ENCODE data around the gene RYR1. TPM values are rescaled to one million over a fixed set of nuclear protein-coding genes. Genes with fewer than 3 reads are reported as not detected.
A peak's percentile ranks its signal among the peaks of the same experiment; 100 is the strongest.

RYR1 gene
- total RNA-seq, 1 experiment from 2014 or later, result 34.2 TPM

DNA sequence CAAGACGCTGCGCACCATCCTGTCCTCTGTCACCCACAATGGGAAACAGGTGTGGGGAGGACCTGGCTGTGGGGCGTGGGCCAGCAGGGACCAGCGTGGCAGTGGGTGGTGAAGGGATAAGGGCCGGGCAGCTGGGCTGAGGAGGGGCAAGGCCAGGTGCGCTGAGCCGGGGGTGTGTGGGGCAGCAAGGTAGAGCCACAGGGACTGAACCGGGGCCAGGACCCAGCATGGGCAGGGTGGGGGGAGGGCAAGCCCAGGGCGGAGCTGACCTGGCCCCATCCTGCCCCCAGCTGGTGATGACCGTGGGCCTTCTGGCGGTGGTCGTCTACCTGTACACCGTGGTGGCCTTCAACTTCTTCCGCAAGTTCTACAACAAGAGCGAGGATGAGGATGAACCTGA is 146.6 kb downstream of the RYR1 start:
- DNase-seq (ENCODE audit: low read depth, low spot score) (no peak), ATAC-seq (no peak)
- H3K27me3 ChIP-seq (ENCODE audit: control insufficient read depth, insufficient read depth, low read length), result no peaks in the 10 kb centered on the region
- ChIA-PET CTCF (interaction anchor here (0.6 to 1.1 kb wide), 2 partner anchors 14 to 96 kb away, joined by 3 to 7 read pairs; no protein-coding TSS in a partner anchor), POLR2A (interaction anchor here (0.5 to 1.6 kb wide), 3 partner anchors 11 to 88 kb away, joined by 4 to 12 read pairs (median 4); no protein-coding TSS in a partner anchor)
- H3K4me3 ChIP-seq (ENCODE audit: low read depth in 2 of 2, low read length in 2 of 2), result no peak overlapping the region
- TF ChIP-seq SIN3A (IDR thresholded peaks at IDR 0.05; ENCODE audit: borderline replicate concordance, insufficient read depth, low read depth, low read length) (no peak), TCF7L2 (IDR thresholded peaks at IDR 0.05; ENCODE audit: low read depth, low read length) (no peak)
- no peaks in the 10 kb centered on the region for H3K4me1 ChIP-seq (ENCODE audit: control insufficient read depth, insufficient read depth, low read length)
- in situ Hi-C loops (cut with HindIII; ENCODE audit: low pct_unique_long_range_greater_than_20kb, low sequenced_read_pairs), result loop anchor here (10.0 kb wide), 1 partner anchor 55 kb away; no protein-coding TSS in a partner anchor
- intact Hi-C loops (cut with micrococcal nuclease; ENCODE audit: unreplicated experiment), result no loop called here
- no peaks in the 10 kb centered on the region for H3K9me3 ChIP-seq (ENCODE audit: control insufficient read depth, insufficient read depth, low read depth, low read length)
- BruUV-seq (replicated peaks), result no TSS peak
- no peak overlapping the region for H3K27ac ChIP-seq (ENCODE audit: low read length)
- no peaks in the 10 kb centered on the region for H3K36me3 ChIP-seq (ENCODE audit: control insufficient read depth, insufficient read depth, low read length)

GRCh38 chr19:38583219-38583984 is 149.9 kb downstream of the RYR1 start:
- DNase-seq (ENCODE audit: low read depth, low spot score), result no peak
- ChIA-PET CTCF (interaction anchor here (0.7 kb wide), 2 partner anchors 1184 to 1420 kb away, joined by 3 to 9 read pairs; no protein-coding TSS in a partner anchor), POLR2A (interaction anchor here (0.5 to 0.7 kb wide), 4 partner anchors 21 to 1717 kb away, joined by 3 to 11 read pairs (median 5); no protein-coding TSS in a partner anchor)
- TF ChIP-seq, protein P1, sequence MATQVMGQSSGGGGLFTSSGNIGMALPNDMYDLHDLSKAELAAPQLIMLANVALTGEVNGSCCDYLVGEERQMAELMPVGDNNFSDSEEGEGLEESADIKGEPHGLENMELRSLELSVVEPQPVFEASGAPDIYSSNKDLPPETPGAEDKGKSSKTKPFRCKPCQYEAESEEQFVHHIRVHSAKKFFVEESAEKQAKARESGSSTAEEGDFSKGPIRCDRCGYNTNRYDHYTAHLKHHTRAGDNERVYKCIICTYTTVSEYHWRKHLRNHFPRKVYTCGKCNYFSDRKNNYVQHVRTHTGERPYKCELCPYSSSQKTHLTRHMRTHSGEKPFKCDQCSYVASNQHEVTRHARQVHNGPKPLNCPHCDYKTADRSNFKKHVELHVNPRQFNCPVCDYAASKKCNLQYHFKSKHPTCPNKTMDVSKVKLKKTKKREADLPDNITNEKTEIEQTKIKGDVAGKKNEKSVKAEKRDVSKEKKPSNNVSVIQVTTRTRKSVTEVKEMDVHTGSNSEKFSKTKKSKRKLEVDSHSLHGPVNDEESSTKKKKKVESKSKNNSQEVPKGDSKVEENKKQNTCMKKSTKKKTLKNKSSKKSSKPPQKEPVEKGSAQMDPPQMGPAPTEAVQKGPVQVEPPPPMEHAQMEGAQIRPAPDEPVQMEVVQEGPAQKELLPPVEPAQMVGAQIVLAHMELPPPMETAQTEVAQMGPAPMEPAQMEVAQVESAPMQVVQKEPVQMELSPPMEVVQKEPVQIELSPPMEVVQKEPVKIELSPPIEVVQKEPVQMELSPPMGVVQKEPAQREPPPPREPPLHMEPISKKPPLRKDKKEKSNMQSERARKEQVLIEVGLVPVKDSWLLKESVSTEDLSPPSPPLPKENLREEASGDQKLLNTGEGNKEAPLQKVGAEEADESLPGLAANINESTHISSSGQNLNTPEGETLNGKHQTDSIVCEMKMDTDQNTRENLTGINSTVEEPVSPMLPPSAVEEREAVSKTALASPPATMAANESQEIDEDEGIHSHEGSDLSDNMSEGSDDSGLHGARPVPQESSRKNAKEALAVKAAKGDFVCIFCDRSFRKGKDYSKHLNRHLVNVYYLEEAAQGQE (IDR thresholded peaks at IDR 0.05; ENCODE audit: insufficient read depth in 1 of 2, low read depth in 2 of 2, low read length in 1 of 2), result no peak
- TF ChIP-seq POLR2AphosphoS5 (IDR thresholded peaks at IDR 0.05; ENCODE audit: low read depth, low read length) (no peak), TCF7L2 (IDR thresholded peaks at IDR 0.05; ENCODE audit: low read depth, low read length) (no peak), SIN3A (IDR thresholded peaks at IDR 0.05; ENCODE audit: borderline replicate concordance, insufficient read depth, low read depth, low read length) (no peak)
- TF ChIP-seq, protein P2, sequence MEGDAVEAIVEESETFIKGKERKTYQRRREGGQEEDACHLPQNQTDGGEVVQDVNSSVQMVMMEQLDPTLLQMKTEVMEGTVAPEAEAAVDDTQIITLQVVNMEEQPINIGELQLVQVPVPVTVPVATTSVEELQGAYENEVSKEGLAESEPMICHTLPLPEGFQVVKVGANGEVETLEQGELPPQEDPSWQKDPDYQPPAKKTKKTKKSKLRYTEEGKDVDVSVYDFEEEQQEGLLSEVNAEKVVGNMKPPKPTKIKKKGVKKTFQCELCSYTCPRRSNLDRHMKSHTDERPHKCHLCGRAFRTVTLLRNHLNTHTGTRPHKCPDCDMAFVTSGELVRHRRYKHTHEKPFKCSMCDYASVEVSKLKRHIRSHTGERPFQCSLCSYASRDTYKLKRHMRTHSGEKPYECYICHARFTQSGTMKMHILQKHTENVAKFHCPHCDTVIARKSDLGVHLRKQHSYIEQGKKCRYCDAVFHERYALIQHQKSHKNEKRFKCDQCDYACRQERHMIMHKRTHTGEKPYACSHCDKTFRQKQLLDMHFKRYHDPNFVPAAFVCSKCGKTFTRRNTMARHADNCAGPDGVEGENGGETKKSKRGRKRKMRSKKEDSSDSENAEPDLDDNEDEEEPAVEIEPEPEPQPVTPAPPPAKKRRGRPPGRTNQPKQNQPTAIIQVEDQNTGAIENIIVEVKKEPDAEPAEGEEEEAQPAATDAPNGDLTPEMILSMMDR (IDR thresholded peaks at IDR 0.05), result no peak
- in situ Hi-C loops (cut with HindIII; ENCODE audit: low pct_unique_long_range_greater_than_20kb, low sequenced_read_pairs), result loop anchor here (10.0 kb wide), 1 partner anchor 59 kb away; no protein-coding TSS in a partner anchor
- no peak overlapping the region for H3K27ac ChIP-seq (ENCODE audit: low read length)
- no peaks in the 10 kb centered on the region for H3K27me3 ChIP-seq (ENCODE audit: control insufficient read depth, insufficient read depth, low read length)
- intact Hi-C loops (cut with micrococcal nuclease; ENCODE audit: unreplicated experiment), result no loop called here
- H3K4me3 ChIP-seq (ENCODE audit: low read depth in 2 of 2, low read length in 2 of 2), result no peak overlapping the region
- ATAC-seq, result peak; percentile 62
- no peaks in the 10 kb centered on the region for H3K4me1 ChIP-seq (ENCODE audit: control insufficient read depth, insufficient read depth, low read length)
- no peaks in the 10 kb centered on the region for H3K36me3 ChIP-seq (ENCODE audit: control insufficient read depth, insufficient read depth, low read length)
- BruUV-seq (replicated peaks), result no TSS peak
- H3K9me3 ChIP-seq (ENCODE audit: control insufficient read depth, insufficient read depth, low read depth, low read length), result no peaks in the 10 kb centered on the region
